ENCODE results near the gene ZBTB17.
"Not testable (repeated sequence)": the region's sequence is repeated elsewhere in the genome, so short reads cannot be mapped to it uniquely, and the experiment has no call there.

ZBTB17 gene

GRCh38 chr1:16011936-16012589 lies 36.2 kb upstream of the ZBTB17 start:
- DNase-seq (ENCODE audit: low read depth), result no peak

GRCh38 chr1:16010837-16011236 lies 34.9 kb upstream of the ZBTB17 start:
- DNase-seq (ENCODE audit: low read depth), result no peak

GRCh38 chr1:16009678-16010077 lies 33.8 kb upstream of the ZBTB17 start:
- DNase-seq (ENCODE audit: low read depth), result no peak

DNA sequence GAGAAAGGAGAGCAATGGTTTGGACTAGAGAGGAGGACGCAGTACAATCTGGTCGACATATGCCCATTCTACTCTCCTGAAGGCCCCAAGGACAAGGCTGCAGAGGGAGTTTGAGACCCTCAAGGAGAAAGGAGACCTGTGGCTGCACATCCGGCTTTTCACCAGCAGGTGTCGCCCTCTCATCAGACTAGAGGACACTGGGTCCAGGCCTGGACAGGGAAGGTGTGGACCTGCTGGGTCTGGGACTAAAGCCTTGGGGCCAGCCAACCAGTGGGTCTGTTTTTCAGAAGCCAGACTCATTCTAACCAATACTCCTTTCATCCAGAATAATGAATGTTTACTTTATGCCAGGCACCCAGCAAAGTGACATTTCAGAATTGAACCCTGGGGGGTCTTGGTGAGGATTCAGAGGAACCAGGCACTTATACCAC lies 33.1 kb upstream of the ZBTB17 start:
- peak; percentile 49 for DNase-seq (ENCODE audit: low read depth)

GRCh38 chr1:16007671-16008341 lies 31.9 kb upstream of the ZBTB17 start:
- DNase-seq (ENCODE audit: low read depth), result no peak

GRCh38 chr1:16006552-16007485 lies 30.9 kb upstream of the ZBTB17 start:
- no peak for DNase-seq (ENCODE audit: low read depth)

- no peak for DNase-seq (ENCODE audit: low read depth)
These were observed 30.1 kb upstream of the ZBTB17 start for GRCh38 chr1:16006010-16006409.

GRCh38 chr1:16005597-16005996 lies 29.7 kb upstream of the ZBTB17 start:
- no peak for DNase-seq (ENCODE audit: low read depth)

- DNase-seq (ENCODE audit: low read depth), result not testable (repeated sequence)
These were observed 25.4 kb upstream of the ZBTB17 start for GRCh38 chr1:16001274-16001673.

DNA sequence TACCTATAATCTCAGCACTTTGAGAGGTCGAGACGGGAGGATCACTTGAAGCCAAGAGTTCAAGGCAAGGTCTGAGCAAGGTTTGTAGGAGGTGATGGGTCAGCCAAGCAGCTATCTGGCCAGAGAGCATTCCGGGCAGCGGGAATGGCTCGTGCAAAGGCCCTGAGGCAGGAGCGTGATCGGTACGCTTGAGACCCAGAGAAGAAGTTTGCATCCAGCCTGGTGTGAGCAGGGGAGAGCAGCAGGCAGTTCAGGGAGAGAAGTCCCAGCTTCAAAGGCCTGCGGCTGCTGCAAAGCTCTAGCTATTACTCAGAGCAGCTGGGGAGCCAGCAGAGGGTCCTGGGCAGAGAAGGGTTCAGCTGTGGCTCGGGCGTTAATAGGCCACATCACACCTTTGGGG lies 23.0 kb upstream of the ZBTB17 start:
- DNase-seq (ENCODE audit: low read depth), result no peak

DNA sequence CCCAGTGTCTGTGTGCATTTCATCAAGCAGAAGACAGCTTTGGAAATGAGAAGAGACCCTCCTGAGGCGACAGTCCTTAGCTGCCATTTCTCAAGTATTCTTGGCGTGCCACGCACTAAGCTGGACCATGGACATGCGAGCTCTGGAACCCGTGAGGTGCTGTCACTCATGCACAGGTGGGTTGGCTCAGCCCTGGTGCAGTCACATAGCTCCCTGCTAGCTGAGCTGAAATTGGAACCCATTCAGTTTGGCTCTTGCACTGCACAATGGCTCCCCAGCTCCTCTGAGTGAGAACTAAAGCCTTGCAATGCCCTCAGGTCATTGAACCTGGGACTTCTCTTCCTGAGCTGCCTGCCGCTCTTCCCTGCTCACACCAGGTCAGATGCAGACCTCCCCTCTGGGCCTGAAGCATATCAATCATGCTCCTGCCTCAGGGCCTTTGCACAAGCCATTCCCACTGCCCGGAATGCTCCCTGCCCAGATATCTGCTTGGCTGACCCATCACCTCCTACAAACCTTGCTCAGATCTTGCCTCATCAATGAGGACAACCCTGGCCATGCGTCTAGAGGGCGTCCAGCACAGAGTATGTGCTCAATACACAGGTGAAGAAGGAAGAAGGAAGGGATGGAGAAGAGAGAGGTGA lies 21.9 kb upstream of the ZBTB17 start:
- no peak for DNase-seq (ENCODE audit: low read depth)

- no peak for DNase-seq (ENCODE audit: low read depth)
These were observed 21.2 kb upstream of the ZBTB17 start for GRCh38 chr1:15997076-15997585.

- DNase-seq (ENCODE audit: low read depth), result no peak
These were observed 18.9 kb upstream of the ZBTB17 start for GRCh38 chr1:15994590-15995351.

- DNase-seq (ENCODE audit: low read depth), result no peak
These were observed 18.2 kb upstream of the ZBTB17 start for GRCh38 chr1:15994081-15994480.

DNA sequence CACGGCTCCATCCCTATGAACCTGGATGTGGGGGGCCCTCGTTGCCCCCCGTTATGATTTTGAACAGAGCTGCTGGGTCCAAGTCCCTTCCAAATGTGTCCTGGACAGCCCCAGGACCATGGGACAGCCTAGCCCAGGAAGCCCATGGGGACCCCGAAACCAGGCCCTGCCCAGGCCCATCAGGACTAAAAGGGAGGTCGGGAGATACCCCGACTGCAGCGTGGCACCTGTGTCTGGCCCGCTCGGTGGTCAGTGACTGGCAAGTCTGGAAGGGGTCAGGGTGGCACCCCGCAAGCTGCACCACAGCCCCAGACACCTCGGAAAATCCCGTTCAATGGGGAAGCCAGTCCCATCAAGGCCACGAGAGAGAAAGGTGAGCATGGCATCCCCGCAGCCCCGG lies 17.8 kb upstream of the ZBTB17 start:
- DNase-seq (ENCODE audit: low read depth), result no peak

DNA sequence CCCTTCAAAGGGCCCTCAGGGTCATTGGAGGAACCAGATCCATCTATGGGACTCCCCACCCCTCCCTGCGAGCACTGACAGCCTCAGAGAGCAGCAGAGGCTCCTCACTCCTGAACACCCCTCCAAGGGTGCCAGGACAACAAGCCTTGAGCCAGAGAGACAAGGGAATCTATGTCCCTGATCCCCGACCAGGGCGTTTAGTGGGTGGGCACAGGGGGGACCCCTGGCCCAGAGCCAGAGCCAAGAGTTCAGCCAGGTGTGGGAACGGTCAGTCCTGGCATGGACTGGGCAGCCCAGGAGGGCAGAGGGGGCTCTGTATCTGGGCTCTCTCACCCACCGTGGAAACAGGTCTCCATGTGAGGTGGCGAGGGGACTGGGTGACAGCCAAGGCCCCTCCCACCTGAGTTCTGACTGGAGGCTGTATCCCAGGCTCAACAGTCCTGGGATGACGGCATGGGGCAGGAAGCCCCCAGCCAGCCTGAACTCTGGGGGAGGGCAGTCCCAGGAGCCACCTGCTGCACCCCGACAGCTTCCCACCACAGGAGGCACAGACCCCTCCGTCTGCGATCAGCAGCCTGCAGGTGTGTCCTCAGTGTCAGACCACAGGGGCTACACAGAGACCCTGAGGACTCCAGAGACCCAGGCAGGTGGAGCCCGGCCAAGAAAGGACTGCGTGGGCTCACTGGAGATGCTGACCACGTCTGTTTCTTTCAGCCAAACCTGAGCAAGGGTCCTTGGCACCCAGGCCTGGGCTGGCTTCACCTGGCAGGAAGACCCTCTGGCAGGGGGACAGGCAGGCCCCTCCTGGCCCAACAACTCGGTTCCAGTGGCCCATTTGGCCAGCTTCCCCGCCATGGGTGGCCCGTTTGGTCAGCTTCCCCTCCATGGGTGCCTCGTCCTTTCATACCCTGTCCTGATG lies 16.9 kb upstream of the ZBTB17 start:
- DNase-seq (ENCODE audit: low read depth), result no peak

DNA sequence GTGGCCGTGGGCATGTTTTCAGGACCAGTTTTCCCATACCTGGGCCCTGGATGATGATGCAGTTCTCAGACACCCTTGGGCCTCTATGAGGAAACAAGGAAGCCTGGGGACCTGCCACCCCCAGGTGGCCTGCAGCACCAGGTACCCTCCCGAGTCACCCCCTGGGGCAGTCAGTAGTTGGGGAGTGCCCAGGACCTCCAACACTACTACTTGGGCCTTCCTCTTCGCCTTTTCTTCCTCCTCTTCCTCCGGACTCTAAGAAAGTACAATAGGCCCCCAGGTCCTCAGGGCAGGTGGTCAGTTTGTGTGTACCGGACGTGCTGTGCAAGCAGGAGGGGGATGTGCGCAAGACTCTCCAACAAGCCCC lies 16.3 kb upstream of the ZBTB17 start:
- no peak for DNase-seq (ENCODE audit: low read depth)

DNA sequence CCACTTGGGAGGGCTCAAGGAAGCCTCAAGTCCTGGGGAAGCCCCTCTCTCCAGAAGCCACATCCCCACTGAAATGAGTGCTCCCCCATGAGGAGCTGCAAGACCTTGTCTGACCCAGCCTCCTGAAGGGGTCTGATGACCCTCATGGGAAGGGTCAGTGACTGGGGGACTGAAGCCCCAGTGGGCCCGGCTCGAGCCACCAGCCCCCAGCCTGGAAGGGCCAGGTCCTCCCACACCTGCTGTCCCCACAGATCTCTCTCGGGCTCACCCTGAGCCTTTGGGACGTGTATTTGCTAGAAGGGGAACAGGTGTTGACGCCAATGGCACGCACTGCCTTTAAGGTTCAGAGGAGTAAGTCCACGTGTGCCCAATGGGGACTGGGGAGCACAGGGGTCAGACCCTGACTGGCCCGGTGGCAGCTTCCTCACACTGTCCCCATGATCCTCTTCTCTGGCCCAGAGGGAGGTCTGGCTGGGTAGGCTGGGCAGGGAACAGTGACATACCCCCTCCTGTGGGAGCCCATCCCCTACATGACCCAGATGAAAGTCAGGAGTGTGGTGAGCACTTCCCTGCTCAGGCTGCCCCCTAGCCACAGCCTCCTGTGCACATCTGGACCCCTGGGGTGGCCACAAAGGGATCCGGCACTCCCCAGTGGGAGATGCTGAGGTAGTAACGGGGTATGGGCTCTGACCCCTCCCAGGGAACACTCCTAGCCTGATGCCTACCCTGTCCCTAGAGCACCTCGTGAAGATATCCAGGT lies 15.7 kb upstream of the ZBTB17 start:
- no peak for DNase-seq (ENCODE audit: low read depth)

- DNase-seq (ENCODE audit: low read depth), result no peak
These were observed 13.9 kb upstream of the ZBTB17 start for GRCh38 chr1:15989776-15990175.

All from activated T-helper 1 cell treated with Interleukin-2 at 50 U/mL for 16 hours (primary cell).